ENCODE results near the gene AMMECR1L.
"Not testable (repeated sequence)": the region's sequence is repeated elsewhere in the genome, so short reads cannot be mapped to it uniquely, and the experiment has no call there.

Gene AMMECR1L

GRCh38 chr2:127834951-127835350 is 50.8 kb downstream of the AMMECR1L start:
- H3K27me3 ChIP-seq: no peaks in the 10 kb centered on the region
- H3K9me3 ChIP-seq: no peaks in the 10 kb centered on the region
- H3K27ac ChIP-seq: no peak overlapping the region
- intact Hi-C loops (cut with DNase I; ENCODE audit: low total_unique reads): no loop called here
- H3K4me1 ChIP-seq: no peaks in the 10 kb centered on the region
- DNase-seq: no peak
- H3K4me3 ChIP-seq: no peak overlapping the region
- H3K36me3 ChIP-seq: no peaks in the 10 kb centered on the region
- TF ChIP-seq, protein P1, sequence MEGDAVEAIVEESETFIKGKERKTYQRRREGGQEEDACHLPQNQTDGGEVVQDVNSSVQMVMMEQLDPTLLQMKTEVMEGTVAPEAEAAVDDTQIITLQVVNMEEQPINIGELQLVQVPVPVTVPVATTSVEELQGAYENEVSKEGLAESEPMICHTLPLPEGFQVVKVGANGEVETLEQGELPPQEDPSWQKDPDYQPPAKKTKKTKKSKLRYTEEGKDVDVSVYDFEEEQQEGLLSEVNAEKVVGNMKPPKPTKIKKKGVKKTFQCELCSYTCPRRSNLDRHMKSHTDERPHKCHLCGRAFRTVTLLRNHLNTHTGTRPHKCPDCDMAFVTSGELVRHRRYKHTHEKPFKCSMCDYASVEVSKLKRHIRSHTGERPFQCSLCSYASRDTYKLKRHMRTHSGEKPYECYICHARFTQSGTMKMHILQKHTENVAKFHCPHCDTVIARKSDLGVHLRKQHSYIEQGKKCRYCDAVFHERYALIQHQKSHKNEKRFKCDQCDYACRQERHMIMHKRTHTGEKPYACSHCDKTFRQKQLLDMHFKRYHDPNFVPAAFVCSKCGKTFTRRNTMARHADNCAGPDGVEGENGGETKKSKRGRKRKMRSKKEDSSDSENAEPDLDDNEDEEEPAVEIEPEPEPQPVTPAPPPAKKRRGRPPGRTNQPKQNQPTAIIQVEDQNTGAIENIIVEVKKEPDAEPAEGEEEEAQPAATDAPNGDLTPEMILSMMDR (IDR thresholded peaks at IDR 0.05): no peak

DNA sequence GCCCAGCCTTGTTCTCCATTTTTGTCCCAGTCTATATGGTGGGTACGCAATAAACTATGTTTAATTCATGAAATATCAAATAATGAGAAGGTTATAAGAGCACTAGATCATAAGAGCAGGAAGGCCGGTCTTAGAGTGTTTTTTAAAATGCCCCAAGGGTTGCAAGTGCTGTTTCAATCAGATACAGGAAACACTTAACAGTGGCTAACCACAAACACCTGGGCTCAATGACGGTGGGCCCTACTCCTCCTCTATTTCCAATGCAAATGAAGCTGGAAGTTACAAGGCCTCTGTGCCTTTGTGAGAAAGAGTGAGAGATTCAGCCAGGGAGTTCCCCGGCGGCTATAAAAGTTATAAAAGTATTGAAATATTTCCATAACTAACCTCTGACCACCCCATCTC is 55.9 kb downstream of the AMMECR1L start:
- no peak for DNase-seq
- no peaks in the 10 kb centered on the region for H3K36me3 ChIP-seq
- H3K27me3 ChIP-seq: no peaks in the 10 kb centered on the region
- no peak overlapping the region for H3K4me3 ChIP-seq
- intact Hi-C loops (cut with DNase I; ENCODE audit: low total_unique reads): no loop called here
- no peaks in the 10 kb centered on the region for H3K9me3 ChIP-seq
- H3K27ac ChIP-seq: no peak overlapping the region
- TF ChIP-seq, protein P1 (IDR thresholded peaks at IDR 0.05): no peak
- H3K4me1 ChIP-seq: no peaks in the 10 kb centered on the region

GRCh38 chr2:127826708-127827107 is 59.0 kb downstream of the AMMECR1L start:
- H3K36me3 ChIP-seq; H3K4me3 ChIP-seq; H3K4me1 ChIP-seq; DNase-seq; H3K9me3 ChIP-seq; intact Hi-C loops (cut with DNase I; ENCODE audit: low total_unique reads); H3K27me3 ChIP-seq; H3K27ac ChIP-seq: not testable (repeated sequence)

GRCh38 chr2:127826047-127826446 is 59.7 kb downstream of the AMMECR1L start:
- Histone ChIP-seq H3K9me3 (peaks cover 0 to 5% (median 4%) of the 10 kb centered on the region in 3 donors), H3K4me3 (no peak overlapping the region), H3K27ac (no peak overlapping the region), H3K27me3 (no peaks in the 10 kb centered on the region), H3K4me1 (no peaks in the 10 kb centered on the region), H3K36me3 (no peaks in the 10 kb centered on the region)
- TF ChIP-seq, protein P1 (IDR thresholded peaks at IDR 0.05): no peak
- intact Hi-C loops (cut with DNase I; ENCODE audit: low total_unique reads): no loop called here
- no peak for DNase-seq

DNA sequence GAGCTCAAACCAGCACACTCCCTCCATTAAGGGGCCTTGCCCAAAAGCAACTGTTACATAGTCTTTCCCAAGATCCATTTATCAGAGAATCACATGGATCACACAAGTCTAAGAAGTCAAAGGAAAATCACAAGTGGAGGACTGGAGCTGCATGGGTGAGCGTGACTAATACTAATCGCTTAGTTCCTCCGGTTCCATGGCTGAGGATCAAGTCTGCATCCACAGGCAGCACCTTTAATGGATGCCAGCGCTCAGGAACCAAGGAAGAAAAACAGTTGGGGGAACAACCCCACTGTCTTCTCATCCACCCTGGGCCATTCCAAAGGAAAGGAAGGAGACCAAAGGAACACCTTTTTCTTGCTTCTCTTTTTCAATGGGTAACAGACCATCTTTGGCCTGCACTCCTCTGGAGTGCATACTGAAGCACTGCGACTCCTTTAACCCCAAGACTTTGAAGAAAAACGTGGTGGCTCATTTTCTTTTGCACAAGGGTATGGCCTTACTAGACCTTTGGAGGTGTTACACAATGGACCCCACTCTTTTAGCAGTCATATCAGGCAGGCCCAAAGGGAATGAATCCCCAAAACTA is 65.6 kb downstream of the AMMECR1L start:
- no peak overlapping the region for H3K4me3 ChIP-seq
- H3K27me3 ChIP-seq: no peaks in the 10 kb centered on the region
- H3K4me1 ChIP-seq: no peaks in the 10 kb centered on the region
- H3K27ac ChIP-seq: no peak overlapping the region
- DNase-seq: peak in 1 of 2 donors; percentile 13
- peaks cover 0 to 15% (median 11%) of the 10 kb centered on the region in 3 donors for H3K9me3 ChIP-seq
- intact Hi-C loops (cut with DNase I; ENCODE audit: low total_unique reads): no loop called here
- H3K36me3 ChIP-seq: no peaks in the 10 kb centered on the region
- TF ChIP-seq, protein P1 (IDR thresholded peaks at IDR 0.05): no peak

DNA sequence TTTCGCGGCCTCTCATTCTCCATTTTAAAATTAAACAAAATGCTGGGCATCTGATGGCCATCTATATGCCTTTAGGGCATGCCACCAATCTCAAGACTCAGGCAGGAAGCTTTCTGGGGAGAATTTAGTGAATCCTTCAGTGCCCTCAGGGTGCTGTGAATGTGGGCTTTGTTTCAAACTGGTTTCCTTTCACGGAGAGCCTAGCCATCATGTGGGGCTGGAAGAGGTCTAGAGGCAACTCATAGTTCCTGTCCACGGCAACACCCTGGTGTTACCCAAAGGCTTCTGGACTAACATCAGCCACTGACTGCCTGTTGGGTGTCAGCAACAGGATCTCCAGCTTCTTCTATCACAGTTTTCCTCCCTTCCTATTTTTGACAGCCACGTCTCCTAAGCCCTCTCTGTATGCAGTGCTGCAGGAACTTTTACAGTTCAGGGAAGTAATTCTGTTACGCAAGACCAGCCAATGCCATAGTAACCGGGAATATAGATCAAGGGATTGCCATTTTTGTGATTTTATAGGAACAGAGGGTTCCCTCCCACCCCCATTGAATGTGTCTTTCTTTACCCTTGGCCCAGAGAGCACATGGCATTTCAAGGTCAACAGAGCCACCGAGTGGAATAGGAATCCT is 66.8 kb downstream of the AMMECR1L start:
- TF ChIP-seq, protein P1 (IDR thresholded peaks at IDR 0.05): no peak
- Histone ChIP-seq H3K27me3 (no peaks in the 10 kb centered on the region), H3K36me3 (no peaks in the 10 kb centered on the region), H3K4me3 (no peak overlapping the region), H3K27ac (no peak overlapping the region), H3K4me1 (no peaks in the 10 kb centered on the region), H3K9me3 (peaks cover 0 to 15% (median 11%) of the 10 kb centered on the region in 3 donors)
- DNase-seq: no peak
- intact Hi-C loops (cut with DNase I; ENCODE audit: low total_unique reads): no loop called here

All from tibial artery (tissue), 4 donors.